ENCODE data around the gene EMID1.
A peak's percentile ranks its signal among the peaks of the same experiment; 100 is the strongest.

Gene EMID1

DNA sequence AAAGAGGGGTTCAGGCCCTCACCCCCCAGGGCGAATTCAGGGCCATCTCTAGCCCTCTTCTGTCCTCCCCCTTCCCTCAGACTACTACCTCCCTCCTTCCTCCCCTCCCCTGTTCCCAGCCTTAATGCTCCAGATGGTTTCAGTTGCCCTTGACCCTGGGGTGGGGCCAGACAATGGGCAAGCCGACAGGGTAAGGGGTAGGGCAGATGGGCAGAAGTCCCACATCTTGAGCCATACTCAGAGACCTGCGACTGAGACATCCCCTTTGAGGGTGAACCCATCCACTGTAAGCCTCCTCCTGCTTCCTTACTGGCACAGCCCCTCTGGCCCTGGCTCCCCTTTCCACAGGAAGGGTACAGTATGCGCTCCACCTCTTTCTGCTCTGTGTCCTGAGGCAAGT, 60.2 kb downstream of the EMID1 start:
- no peak for TF ChIP-seq TEAD4 (IDR thresholded peaks at IDR 0.05)
- TF ChIP-seq EGR1 (IDR thresholded peaks at IDR 0.05) = no peak
- TF ChIP-seq MAX (IDR thresholded peaks at IDR 0.05) = no peak

GRCh38 chr22:29266564-29267461, 61.1 kb downstream of the EMID1 start:
- TF ChIP-seq USF1 (IDR thresholded peaks at IDR 0.05) = no peak

- TF ChIP-seq, protein P1, sequence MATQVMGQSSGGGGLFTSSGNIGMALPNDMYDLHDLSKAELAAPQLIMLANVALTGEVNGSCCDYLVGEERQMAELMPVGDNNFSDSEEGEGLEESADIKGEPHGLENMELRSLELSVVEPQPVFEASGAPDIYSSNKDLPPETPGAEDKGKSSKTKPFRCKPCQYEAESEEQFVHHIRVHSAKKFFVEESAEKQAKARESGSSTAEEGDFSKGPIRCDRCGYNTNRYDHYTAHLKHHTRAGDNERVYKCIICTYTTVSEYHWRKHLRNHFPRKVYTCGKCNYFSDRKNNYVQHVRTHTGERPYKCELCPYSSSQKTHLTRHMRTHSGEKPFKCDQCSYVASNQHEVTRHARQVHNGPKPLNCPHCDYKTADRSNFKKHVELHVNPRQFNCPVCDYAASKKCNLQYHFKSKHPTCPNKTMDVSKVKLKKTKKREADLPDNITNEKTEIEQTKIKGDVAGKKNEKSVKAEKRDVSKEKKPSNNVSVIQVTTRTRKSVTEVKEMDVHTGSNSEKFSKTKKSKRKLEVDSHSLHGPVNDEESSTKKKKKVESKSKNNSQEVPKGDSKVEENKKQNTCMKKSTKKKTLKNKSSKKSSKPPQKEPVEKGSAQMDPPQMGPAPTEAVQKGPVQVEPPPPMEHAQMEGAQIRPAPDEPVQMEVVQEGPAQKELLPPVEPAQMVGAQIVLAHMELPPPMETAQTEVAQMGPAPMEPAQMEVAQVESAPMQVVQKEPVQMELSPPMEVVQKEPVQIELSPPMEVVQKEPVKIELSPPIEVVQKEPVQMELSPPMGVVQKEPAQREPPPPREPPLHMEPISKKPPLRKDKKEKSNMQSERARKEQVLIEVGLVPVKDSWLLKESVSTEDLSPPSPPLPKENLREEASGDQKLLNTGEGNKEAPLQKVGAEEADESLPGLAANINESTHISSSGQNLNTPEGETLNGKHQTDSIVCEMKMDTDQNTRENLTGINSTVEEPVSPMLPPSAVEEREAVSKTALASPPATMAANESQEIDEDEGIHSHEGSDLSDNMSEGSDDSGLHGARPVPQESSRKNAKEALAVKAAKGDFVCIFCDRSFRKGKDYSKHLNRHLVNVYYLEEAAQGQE (IDR thresholded peaks at IDR 0.05; ENCODE audit: low read depth) = no peak
- TF ChIP-seq TCF12 (IDR thresholded peaks at IDR 0.05; ENCODE audit: low read depth) = no peak
- TF ChIP-seq CEBPB (IDR thresholded peaks at IDR 0.05) = no peak
- TF ChIP-seq EP300 (IDR thresholded peaks at IDR 0.05; ENCODE audit: borderline replicate concordance) = no peak
- no peak for TF ChIP-seq TAF1 (IDR thresholded peaks at IDR 0.05; ENCODE audit: low read depth)
- no peak for TF ChIP-seq CREB1 (IDR thresholded peaks at IDR 0.05; ENCODE audit: low read depth)
- TF ChIP-seq RAD21 (IDR thresholded peaks at IDR 0.05; ENCODE audit: low read depth) = no peak
- no peak for TF ChIP-seq YY1 (IDR thresholded peaks at IDR 0.05; ENCODE audit: low read depth)
- TF ChIP-seq NFIC (IDR thresholded peaks at IDR 0.05) = no peak
- TF ChIP-seq EGR1 (IDR thresholded peaks at IDR 0.05) = no peak
- no peak for TF ChIP-seq MAX (IDR thresholded peaks at IDR 0.05)
Measured at GRCh38 chr22:29267462-29267857, 61.8 kb downstream of the EMID1 start.

DNA sequence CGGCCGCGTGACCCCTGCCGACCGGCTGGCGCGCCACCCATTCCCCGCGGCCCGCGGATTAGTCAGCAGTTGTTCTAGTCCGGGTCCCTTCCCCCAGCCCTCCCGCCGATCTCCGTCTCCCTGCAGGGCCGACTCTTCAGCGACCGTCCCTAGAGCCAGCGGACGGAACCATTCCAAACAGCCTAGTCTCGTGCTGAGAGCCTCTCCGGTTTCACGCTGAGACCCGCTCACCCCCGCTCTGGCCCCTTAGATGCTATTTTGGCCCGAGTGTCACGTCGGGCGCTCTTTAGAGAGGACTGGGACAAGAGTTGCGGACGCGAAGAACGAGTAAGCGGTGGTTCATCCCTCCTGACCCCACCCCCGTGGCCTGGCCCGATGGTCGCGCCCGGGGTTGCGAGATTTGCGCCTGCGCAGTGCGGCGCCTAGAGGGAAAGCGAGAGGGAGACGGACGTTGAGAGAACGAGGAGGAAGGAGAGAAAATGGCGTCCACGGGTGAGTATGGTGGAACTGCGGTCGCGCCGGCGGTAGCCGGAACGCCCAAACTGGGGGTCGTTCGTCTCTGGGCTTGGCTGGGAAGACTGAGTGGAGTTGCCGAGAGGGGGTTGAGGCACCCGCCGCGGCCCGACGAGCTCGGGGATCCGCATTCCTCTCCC, 62.3 kb downstream of the EMID1 start, which contains the start of the genes EWSR1 and RHBDD3:
Gene EWSR1, plus strand, starts transcription at position 411 of the 653 bp plus-strand sequence. Its CDS starts 69 bp downstream, at position 480.
Gene RHBDD3, minus strand, starts transcription at position 124 of the 653 bp plus-strand sequence. CDS start 2,355 bp downstream, outside the sequence.
- TF ChIP-seq RAD21 (IDR thresholded peaks at IDR 0.05; ENCODE audit: low read depth) (no peak), YY1 (IDR thresholded peaks at IDR 0.05; ENCODE audit: low read depth) (peak; percentile 88), TEAD4 (IDR thresholded peaks at IDR 0.05) (no peak; the same call in 1 of the 2 replicates), MAX (IDR thresholded peaks at IDR 0.05) (0 out of 2 replicates have a peak, but pooled peaks have one; percentile 38), USF1 (IDR thresholded peaks at IDR 0.05) (peak; percentile 52; the same call in 1 of the 2 replicates), TCF12 (IDR thresholded peaks at IDR 0.05; ENCODE audit: low read depth) (peak; percentile 67), TAF1 (IDR thresholded peaks at IDR 0.05; ENCODE audit: low read depth) (peak; percentile 97), NFIC (IDR thresholded peaks at IDR 0.05) (peak; percentile 51; the same call in 1 of the 2 replicates), ZBTB7A (IDR thresholded peaks at IDR 0.05; ENCODE audit: low read depth) (no peak; the same call in 1 of the 2 replicates), CREB1 (IDR thresholded peaks at IDR 0.05; ENCODE audit: low read depth) (no peak), CEBPB (IDR thresholded peaks at IDR 0.05) (no peak), EGR1 (IDR thresholded peaks at IDR 0.05) (no peak), FOXM1 (IDR thresholded peaks at IDR 0.05; ENCODE audit: borderline replicate concordance, low read depth) (no peak), EP300 (IDR thresholded peaks at IDR 0.05; ENCODE audit: borderline replicate concordance) (no peak)
- TF ChIP-seq, protein P1 (IDR thresholded peaks at IDR 0.05; ENCODE audit: low read depth) = no peak

- TF ChIP-seq EGR1 (IDR thresholded peaks at IDR 0.05) (0 out of 2 replicates have a peak, but pooled peaks have one; percentile 25), NFIC (IDR thresholded peaks at IDR 0.05) (peak; percentile 33; the same call in 1 of the 2 replicates), USF1 (IDR thresholded peaks at IDR 0.05) (peak; percentile 59), MAX (IDR thresholded peaks at IDR 0.05) (peak; percentile 63), ZBTB7A (IDR thresholded peaks at IDR 0.05; ENCODE audit: low read depth) (peak; percentile 39; the same call in 1 of the 2 replicates), CREB1 (IDR thresholded peaks at IDR 0.05; ENCODE audit: low read depth) (no peak), EP300 (IDR thresholded peaks at IDR 0.05; ENCODE audit: borderline replicate concordance) (no peak), TAF1 (IDR thresholded peaks at IDR 0.05; ENCODE audit: low read depth) (peak; percentile 65; the same call in 1 of the 2 replicates), TEAD4 (IDR thresholded peaks at IDR 0.05) (peak; percentile 43)
Measured at GRCh38 chr22:29268511-29269229, 63.0 kb downstream of the EMID1 start.

Data from Ishikawa (cell line).